ENCODE data around the gene CD248.
"Not testable (repeated sequence)": the region's sequence is repeated elsewhere in the genome, so short reads cannot be mapped to it uniquely, and the experiment has no call there.

CD248 gene

DNA sequence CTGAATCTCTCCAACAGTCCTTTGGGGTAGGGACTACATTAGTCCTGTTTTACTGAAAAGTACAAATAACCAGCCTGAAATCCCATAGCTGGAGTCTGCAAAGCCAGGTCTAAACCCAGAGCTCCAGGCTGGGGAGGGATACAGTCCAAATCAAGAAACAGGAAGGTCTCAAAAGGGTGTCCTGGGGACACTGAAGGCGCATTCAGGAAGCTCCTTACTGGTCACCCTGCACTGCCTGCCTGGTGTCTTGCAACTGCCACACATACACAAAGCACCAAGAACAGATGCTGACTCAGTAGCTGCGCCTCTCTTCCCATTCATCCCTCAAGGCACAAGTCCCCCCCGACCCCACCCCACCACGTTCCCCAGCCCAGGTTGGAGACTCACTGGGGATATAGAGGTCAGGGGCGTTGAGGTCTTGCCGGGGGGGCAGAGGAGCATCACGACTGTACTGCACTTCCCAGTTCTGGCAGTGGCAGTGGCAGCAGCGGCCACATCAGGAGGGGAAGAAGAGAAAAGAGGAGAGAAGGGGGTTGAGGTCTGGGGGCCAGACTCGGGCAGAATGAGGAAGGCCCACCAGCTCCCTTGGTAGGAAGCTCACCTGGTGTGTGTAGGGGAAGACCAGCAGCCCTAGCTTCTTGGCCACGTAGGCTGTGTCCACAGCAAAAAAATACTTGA, 29.5 kb downstream of the CD248 start:
- no peak for DNase-seq

GRCh38 chr11:66286699-66287098, 30.1 kb downstream of the CD248 start:
- DNase-seq, result no peak

- no peak for DNase-seq
Observed at GRCh38 chr11:66285250-66285947, 31.4 kb downstream of the CD248 start.

- no peak for DNase-seq
Observed at GRCh38 chr11:66284526-66285078, 32.2 kb downstream of the CD248 start.

- DNase-seq, result no peak
Observed at GRCh38 chr11:66283461-66284105, 33.3 kb downstream of the CD248 start.

DNA sequence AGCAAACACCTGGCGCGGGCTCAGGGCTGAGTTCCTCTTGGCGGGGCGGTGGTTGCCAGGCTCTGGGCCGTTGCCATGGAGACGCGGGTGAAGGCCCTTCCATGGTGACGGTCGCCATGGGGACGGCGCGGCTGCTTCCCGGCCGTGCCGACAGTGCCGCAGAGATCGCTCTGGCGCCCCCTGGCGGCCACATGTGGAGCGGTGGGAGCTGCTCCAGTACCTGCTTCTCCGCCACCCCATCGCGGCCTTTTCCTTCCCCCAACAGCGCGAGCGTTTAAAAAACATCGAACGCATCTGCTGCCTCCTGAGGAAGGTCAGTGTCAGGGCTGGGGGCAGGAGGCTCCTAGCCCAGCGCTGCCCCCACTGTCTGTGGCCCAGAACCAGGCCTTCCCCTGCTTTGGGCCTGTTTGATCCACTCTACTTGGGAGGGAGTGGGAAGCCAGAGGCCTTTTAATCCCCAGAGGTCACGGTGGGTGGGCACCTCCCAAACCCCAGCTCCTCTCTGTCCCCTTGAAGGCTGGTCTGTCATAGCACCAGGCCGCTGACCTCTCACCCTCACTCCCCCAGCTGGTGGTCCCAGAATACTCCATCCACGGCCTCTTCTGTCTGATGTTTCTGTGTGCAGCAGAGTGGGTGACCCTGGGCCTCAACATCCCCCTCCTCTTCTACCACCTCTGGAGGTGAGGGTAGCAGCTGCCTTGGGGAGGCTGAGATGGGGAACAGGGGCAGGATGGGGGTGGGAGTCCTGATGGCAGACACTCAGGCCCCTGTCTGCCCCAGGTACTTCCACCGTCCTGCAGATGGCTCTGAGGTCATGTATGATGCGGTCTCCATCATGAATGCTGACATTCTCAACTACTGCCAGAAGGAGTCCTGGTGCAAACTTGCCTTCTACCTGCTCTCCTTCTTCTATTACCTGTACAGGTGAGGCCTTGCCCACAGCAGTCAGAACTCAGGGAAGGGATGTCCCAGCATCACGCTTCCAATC, 34.1 kb downstream of the CD248 start:
- DNase-seq, result peak; percentile 99

DNA sequence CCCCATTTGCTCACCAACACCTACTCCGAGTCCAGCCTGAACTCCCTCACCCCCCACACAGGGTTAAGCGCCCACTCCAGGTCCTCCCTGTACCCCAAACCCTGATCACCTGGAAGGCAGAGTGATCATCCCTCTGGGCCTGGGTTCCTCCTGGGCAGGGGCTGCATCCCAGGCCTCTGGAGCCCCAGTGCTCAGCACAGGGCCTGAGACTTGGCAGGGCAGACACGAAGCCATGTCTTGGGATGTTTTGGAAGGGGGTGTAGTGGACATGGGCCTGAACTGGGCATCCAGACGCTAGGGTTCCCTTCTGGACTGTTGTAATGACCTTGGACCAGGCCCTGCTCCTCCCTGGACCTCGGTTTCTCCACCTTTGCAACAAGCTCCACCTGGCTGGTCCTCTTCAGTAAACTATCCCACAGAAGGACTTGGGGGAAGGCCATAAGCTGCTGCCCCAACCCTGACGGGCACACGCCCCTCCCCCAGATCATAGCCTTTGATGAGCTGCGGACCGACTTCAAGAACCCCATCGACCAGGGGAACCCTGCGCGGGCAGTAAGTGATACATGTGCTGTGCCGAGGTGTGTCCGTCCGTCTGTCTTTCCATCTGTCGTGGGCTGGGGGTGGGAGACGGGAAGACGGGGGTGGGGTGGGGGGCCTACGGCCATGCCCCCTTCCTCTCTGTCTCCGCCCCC, 34.9 kb downstream of the CD248 start:
- DNase-seq, result no peak

DNA sequence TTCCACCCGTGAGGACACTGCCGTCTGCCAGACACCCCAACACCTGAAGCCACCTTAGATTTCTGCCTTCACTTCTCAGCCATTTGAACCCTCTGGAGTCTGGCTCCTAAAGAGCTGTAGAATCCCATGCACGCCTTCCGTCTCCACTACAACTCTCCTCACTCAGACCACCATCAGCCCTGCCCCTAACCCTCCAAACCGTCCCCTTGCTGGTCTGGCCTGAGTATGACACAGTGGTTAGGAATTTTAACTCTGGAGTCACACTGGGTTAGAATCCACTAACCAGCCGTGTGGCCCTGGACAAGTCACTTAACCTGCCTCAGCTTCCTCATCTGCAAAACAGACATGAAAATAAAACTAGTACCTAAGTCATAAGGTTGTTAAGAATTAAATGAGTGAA, 35.8 kb downstream of the CD248 start:
- DNase-seq, result no peak

DNA sequence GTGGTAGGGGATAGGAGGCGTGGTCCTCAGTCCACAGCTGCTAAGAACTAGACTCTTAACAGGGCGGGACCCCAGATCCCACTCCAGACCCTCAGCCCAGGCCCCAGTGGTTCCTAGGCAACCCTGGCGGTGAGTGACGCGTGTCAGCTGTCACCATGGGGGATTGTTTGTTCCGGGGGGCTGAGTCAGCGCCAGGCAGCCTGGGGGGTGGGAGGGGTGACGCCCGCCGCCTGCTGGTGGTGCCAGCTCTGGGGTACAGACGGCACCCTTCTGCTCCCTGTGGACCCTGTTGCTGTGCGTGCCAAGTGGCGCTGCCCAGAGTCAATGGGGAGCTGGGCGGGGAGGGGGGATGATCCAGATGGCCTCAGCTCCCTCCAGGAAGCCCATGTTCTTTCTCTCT, 36.4 kb downstream of the CD248 start:
- DNase-seq, result no peak

DNA sequence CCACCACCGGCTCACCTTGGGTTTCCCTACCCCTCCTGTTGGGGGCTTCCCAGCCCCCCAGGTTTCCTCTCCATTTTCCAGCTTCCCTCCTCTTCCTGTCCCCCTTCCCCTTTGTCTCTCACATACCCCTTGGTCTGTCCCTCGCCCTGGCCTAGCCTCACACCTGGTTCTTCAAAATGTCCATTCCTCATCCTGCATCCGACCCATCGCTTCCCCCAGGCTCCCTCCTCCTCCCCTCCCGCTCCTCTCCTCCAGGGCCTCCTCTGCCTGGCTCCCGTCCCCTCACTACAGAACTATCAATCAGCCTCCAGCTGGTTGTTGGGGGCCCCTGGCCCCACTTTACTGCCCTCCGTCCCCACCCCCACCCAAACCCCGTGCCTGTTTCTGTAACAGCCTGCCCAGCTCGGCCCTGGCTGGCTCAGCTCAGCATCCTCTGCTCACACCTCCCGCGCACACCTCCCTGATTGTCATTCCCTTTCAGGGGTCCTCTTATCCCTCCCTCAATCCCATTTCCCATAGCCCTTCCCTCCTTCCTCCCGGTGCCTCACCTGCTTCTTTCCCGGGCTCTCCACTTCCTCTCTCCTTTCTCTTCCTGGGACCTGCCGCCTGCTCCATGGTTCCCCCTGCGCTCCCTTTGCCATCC, 37.6 kb downstream of the CD248 start:
- no peak for DNase-seq

DNA sequence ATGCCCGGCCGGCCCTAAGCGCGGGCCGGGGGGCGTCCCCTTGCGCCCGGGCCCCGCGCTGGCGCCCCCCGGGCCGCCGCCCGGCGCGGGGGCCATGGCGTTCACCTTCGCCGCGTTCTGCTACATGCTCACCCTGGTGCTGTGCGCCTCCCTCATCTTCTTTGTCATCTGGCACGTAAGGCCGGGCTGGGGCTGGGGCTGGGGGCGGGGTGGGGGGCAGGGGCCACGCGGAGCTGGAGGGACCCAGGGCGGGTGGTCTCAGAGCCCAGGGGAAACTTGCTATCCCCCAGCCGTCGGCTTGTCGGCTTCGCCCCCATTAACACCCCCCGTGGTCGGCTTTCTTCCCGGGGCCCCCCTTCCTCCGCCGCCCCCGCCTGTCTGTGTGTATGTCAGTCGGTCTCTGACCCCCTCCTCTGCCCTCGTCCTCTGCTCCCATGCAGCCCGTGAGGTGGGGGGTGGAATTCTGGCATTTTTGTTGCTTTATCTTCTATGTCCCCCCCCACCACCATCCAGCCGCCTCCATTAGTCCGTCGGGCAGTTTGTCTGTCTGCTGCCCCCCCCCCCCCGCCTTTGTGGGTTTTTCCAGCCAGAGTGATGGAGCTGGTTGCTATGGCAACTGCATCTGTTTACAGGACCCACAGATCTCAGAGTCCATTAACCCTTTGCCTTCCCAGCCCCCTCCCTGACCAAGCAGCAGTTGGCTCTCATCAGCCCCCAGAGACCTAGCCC, 38.3 kb downstream of the CD248 start:
- no peak for DNase-seq

DNA sequence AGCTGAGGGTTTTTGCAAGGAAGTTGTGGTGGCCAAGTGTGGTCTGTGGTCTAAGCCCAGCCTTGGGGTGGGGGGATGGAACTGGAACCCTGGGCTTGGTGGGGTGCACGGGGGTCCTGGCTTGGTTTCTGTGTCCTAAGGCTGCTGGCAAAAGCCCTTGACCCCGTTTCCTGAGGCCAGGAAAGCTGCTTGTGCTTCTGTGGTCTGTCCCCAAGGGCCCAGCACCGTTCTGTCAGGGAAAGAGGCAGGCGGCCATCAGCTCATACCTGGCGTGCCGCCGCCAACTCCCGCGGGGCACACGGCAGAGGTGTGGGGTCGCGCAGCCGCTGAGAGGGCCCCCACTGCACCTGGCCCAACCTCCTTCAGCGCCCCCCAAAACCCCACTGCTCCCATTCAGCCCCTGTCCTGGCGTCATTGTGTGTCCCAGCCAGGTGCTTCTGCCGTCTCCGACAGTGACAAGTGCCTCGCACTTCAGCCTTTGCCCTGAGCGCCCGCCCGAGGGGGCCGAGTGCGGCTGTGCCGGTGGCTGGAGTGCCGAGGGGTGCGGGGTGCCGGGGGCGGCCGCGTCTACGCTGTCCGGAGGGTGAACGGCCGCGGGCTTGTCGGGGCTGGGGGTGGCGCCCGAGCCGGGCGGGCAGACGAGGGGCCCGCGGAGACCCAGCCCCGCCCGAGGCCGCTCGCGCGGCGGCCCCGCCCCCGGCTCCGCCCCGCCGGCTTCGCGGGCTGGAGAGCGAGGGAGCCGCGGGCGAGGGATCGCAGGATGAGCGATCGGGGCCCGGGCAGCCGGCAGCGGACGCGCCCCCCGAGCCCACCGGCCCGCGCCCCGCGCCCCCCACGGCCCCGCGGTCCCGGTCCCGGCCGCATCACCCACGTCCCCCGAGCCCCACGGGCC, 39.1 kb downstream of the CD248 start, which contains the start of gene CNIH2:
CNIH2 (plus strand) TSS at position 705 of the 892 bp plus-strand sequence. CDS start 282 bp downstream, outside the sequence.
- peak; percentile 64 for DNase-seq

DNA sequence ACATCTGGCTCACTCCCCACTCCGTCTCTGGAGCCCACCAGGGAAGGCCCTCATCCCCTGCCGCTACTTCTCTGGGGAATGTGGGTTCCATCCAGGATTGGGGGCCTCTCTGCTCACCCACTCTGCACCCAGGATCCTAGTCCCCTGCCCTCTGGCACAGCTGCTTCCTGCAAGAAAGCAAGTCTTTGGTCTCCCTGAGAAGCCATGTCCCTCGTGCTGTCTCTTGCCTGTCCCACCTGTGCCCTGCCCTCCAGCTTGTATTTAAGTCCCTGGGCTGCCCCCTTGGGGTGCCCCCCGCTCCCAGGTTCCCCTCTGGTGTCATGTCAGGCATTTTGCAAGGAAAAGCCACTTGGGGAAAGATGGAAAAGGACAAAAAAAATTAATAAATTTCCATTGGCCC, 39.8 kb downstream of the CD248 start:
- not testable (repeated sequence) for DNase-seq

DNA sequence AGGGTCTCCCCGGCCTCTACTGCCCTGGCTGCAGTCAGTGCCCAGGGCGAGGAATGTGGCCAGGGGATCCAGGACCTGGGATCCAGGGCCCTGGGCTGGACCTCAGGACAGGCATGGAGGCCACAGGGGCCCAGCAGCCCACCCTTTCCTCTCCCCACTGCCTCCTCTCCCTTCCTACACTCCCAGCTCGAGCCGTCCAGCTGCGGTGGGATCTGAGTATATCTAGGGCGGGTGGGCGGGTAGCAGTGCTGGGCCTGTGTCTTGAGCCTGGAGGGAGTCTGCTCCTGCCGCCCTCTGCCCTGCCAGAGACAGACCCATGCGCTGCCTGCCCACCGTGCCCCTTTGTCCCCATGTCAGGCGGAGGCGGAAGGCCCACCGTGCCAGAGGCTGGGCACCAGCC, 40.2 kb downstream of the CD248 start:
- not testable (repeated sequence) for DNase-seq

GRCh38 chr11:66275984-66276612, 40.7 kb downstream of the CD248 start:
- no peak for DNase-seq

DNA sequence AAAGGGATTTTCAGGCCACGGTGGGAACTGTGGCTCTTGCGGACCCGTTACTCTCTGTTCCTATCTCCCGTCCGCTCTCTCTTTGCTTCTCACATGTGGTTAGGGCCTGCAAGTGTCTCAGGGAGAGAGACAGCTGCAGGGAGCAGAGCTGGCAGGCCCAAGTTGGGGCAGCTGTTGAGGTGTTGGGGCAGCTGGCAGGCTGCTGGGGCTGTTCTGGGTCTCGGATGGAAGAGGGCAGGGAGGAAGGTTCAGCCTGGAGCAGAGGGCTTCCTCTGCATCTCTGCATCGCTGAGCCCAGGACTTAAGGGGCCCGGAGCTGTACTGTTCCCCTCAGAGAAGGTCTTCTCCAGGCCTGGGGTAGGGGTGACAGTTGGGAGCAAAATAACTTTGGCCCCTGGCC, 41.4 kb downstream of the CD248 start:
- DNase-seq, result no peak

- no peak for DNase-seq
Observed at GRCh38 chr11:66274219-66274618, 42.6 kb downstream of the CD248 start.

- no peak for DNase-seq
Observed at GRCh38 chr11:66272596-66272995, 44.2 kb downstream of the CD248 start.

DNA sequence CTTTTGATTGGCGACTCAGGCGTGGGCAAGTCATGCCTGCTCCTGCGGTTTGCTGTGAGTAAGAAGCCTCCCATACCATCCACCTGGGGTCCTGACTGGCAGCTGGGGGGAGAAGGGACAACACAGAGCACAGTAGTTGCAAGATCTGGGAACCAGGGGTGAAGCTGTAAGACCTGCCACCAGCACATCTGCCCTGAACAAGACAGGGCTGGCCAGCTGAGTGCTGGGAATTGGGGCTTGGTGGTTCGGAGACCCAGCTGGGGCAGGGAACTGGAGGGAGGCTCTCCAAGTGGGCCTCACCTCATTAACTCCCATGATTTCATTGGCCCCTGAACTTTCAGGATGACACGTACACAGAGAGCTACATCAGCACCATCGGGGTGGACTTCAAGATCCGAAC, 45.0 kb downstream of the CD248 start:
- no peak for DNase-seq
